Panc1 (cell line): ENCODE results near the gene PTTG1IP.

Experiments
- CTCF ChIP-seq: fragments of 450-650 bp; IDR thresholded peaks from 2 replicates; pipeline ENCODE4 v1.5.1; 2017; ENCODE audit warnings: mild to moderate bottlenecking
- POLR2AphosphoS5 ChIP-seq: IDR thresholded peaks from 2 replicates; pipeline ENCODE4 v1.6.1; 2012; ENCODE audit warnings: mild to moderate bottlenecking, low read depth, low read length, moderate library complexity
- REST ChIP-seq, 2 experiments: IDR thresholded peaks; 2 replicates each; pipeline ENCODE4 v1.6.1; 2011 to 2012; ENCODE audit warnings: low read depth in 2 of 2, control low read depth in 1 of 2, low read length in 1 of 2, mild to moderate bottlenecking in 1 of 2, moderate library complexity in 1 of 2; ENCODE audit not compliant: insufficient read depth in 1 of 2

GRCh38 chr21:44856131-44856530 lies 17.4 kb downstream of the PTTG1IP start:
- no peak for TF ChIP-seq CTCF
- TF ChIP-seq POLR2AphosphoS5, result no peak
- no peak for TF ChIP-seq REST (IDR thresholded peaks at IDR 0.05; ENCODE audit: insufficient read depth in 1 of 2, low read depth in 2 of 2, low read length in 1 of 2)
